Measurements from ENCODE around the gene TMEM8B.

TMEM8B gene

GRCh38 chr9:35908504-35909125 is 79.6 kb downstream of the TMEM8B start:
- DNase-seq (ENCODE audit: low spot score): no peak
- Histone ChIP-seq H3K4me1 (ENCODE audit: control insufficient read depth in 2 of 2, insufficient read depth in 1 of 2, low read depth in 1 of 2, low read length in 2 of 2) (peaks cover 23 to 50% of the 10 kb centered on the region in 2 donors), H4K8ac (ENCODE audit: low read depth, low read length) (no peak overlapping the region), H2BK15ac (ENCODE audit: low read length) (no peak overlapping the region), H3K27ac (replicated peaks; ENCODE audit: low read length) (peak overlapping the region; percentile 88), H3K23ac (ENCODE audit: low read depth, low read length, poor library complexity) (no peak overlapping the region), H3K79me1 (ENCODE audit: low read depth, low read length) (no peaks in the 10 kb centered on the region), H2BK5ac (ENCODE audit: low read length) (peak overlapping the region; percentile 62), H2AFZ (ENCODE audit: low read length) (peak overlapping the region; percentile 87), H3K36me3 (replicated peaks in 1 of 2; ENCODE audit: control insufficient read depth in 2 of 2, insufficient read depth in 2 of 2, low read length in 2 of 2) (no peaks in the 10 kb centered on the region), H3K18ac (ENCODE audit: low read length) (peak overlapping the region; percentile 54), H2BK12ac (ENCODE audit: low read length) (peak overlapping the region; percentile 47), H2BK120ac (ENCODE audit: low read depth, low read length) (peak overlapping the region; percentile 12), H3K14ac (ENCODE audit: low read length) (no peak overlapping the region), H4K91ac (ENCODE audit: low read depth, low read length, poor library complexity) (peak overlapping the region; percentile 82), H3K9me3 (replicated peaks in 1 of 2; ENCODE audit: control insufficient read depth in 2 of 2, insufficient read depth in 1 of 2, low read depth in 1 of 2, low read length in 2 of 2) (no peaks in the 10 kb centered on the region), H3K4ac (ENCODE audit: low read length) (no peak overlapping the region), H3K9ac (ENCODE audit: low read depth, low read length, poor library complexity) (no peak overlapping the region), H3K4me2 (ENCODE audit: insufficient read depth, low read length, poor library complexity, severe bottlenecking) (no peak overlapping the region), H3K27me3 (ENCODE audit: control insufficient read depth in 3 of 3, insufficient read depth in 3 of 3, low read depth in 1 of 3, low read length in 3 of 3) (peaks cover 0 to 2% (median 0%) of the 10 kb centered on the region in 3 experiments), H3K4me3 (ENCODE audit: low read length in 2 of 2) (no peak overlapping the region), H2AK5ac (ENCODE audit: low read depth, low read length) (peak overlapping the region; percentile 66)
- WGBS, 2 donors (ENCODE audit: extremely low coverage in 2 of 2, insufficient read length in 2 of 2, insufficient replicate concordance in 1 of 2): no CpG with 5 or more reads among the region's 9 CpGs

GRCh38 chr9:35909274-35909673 is 80.2 kb downstream of the TMEM8B start, which contains the start of gene SPAAR:
TSS of gene SPAAR (plus strand) at chr9:35909490. CDS start at chr9:35910464, 974 bp downstream.
- H4K8ac ChIP-seq (ENCODE audit: low read depth, low read length): no peak within 1 kb of the TSS
- H2AK5ac ChIP-seq (ENCODE audit: low read depth, low read length): peak within 1 kb of the TSS; percentile 66
- H2BK5ac ChIP-seq (ENCODE audit: low read length): peak within 1 kb of the TSS; percentile 87
- H3K4me2 ChIP-seq (ENCODE audit: insufficient read depth, low read length, poor library complexity, severe bottlenecking): no peak within 1 kb of the TSS
- H3K9me3 ChIP-seq (replicated peaks in 1 of 2; ENCODE audit: control insufficient read depth in 2 of 2, insufficient read depth in 1 of 2, low read depth in 1 of 2, low read length in 2 of 2): no peaks in the 10 kb centered on the region
- H3K9ac ChIP-seq (ENCODE audit: low read depth, low read length, poor library complexity): no peak within 1 kb of the TSS
- peak within 1 kb of the TSS; percentile 69 for H2BK120ac ChIP-seq (ENCODE audit: low read depth, low read length)
- H3K4me3 ChIP-seq (ENCODE audit: low read length in 2 of 2): peak within 1 kb of the TSS in 1 of 2 donors; percentile 17
- no CpG with 5 or more reads among the region's 11 CpGs for WGBS, 2 donors (ENCODE audit: extremely low coverage in 2 of 2, insufficient read length in 2 of 2, insufficient replicate concordance in 1 of 2)
- peaks cover 23 to 51% of the 10 kb centered on the region in 2 donors for H3K4me1 ChIP-seq (ENCODE audit: control insufficient read depth in 2 of 2, insufficient read depth in 1 of 2, low read depth in 1 of 2, low read length in 2 of 2)
- DNase-seq (ENCODE audit: low spot score): no peak
- peak within 1 kb of the TSS; percentile 8 for H3K23ac ChIP-seq (ENCODE audit: low read depth, low read length, poor library complexity)
- H3K4ac ChIP-seq (ENCODE audit: low read length): peak within 1 kb of the TSS; percentile 54
- H3K27me3 ChIP-seq (ENCODE audit: control insufficient read depth in 3 of 3, insufficient read depth in 3 of 3, low read depth in 1 of 3, low read length in 3 of 3): no peaks in the 10 kb centered on the region
- H2BK12ac ChIP-seq (ENCODE audit: low read length): peak within 1 kb of the TSS; percentile 98
- H2BK15ac ChIP-seq (ENCODE audit: low read length): peak within 1 kb of the TSS; percentile 95
- no peaks in the 10 kb centered on the region for H3K36me3 ChIP-seq (replicated peaks in 1 of 2; ENCODE audit: control insufficient read depth in 2 of 2, insufficient read depth in 2 of 2, low read length in 2 of 2)
- peak within 1 kb of the TSS; percentile 87 for H2AFZ ChIP-seq (ENCODE audit: low read length)
- peak within 1 kb of the TSS; percentile 97 for H4K91ac ChIP-seq (ENCODE audit: low read depth, low read length, poor library complexity)
- H3K18ac ChIP-seq (ENCODE audit: low read length): peak within 1 kb of the TSS; percentile 91
- H3K27ac ChIP-seq (replicated peaks; ENCODE audit: low read length): peak within 1 kb of the TSS; percentile 88
- H3K14ac ChIP-seq (ENCODE audit: low read length): peak within 1 kb of the TSS; percentile 64
- H3K79me1 ChIP-seq (ENCODE audit: low read depth, low read length): no peaks in the 10 kb centered on the region

DNA sequence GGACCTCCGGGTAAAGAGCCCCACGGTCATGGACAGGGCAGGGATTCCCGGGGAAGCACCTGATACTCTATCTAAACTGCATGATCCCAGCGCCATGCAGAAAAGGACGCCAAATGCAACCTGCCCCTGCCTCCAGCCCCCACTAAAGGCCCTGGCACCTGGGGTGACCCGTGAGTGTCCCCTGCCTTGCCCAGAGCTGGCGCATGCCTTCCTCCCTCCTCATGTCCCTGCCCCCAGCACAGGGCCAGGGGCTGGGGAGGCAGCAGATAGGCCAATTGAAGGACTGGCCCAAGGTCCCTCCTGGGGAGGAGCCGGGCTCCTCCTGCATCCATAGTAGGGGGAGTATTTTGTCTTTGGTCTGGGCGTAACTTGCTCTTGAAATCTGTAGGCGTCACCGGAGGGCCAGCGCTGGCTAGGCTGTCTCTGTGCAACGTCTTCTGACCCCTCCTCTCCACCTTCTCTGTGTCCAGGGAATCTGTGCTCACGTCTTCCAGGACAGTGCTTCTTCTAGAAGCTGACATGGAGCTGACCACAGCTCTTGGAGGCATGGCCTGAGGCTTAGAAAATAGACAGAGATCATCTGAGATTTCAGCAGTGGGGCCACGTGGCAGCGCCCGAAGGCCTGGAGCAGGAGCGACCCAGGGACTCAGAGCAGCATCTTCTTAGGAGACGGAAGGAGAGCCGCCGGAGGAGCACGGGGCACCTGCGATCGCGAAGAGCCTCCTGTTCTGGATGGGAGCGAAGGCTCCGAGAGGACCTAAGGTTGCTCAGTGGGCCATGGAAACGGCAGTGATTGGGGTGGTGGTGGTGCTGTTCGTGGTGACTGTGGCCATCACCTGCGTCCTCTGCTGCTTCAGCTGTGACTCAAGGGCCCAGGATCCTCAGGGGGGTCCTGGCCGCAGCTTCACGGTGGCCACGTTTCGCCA is 80.9 kb downstream of the TMEM8B start:
- no peak for DNase-seq (ENCODE audit: low spot score)
- H3K4me1 ChIP-seq (ENCODE audit: control insufficient read depth in 2 of 2, insufficient read depth in 1 of 2, low read depth in 1 of 2, low read length in 2 of 2): peaks cover 27 to 49% of the 10 kb centered on the region in 2 donors

More for the DNA sequence above, 80.9 kb downstream of the TMEM8B start:
- H3K79me1 ChIP-seq (ENCODE audit: low read depth, low read length): no peaks in the 10 kb centered on the region
- peak overlapping the region; percentile 78 for H3K18ac ChIP-seq (ENCODE audit: low read length)
- peak overlapping the region; percentile 66 for H2AK5ac ChIP-seq (ENCODE audit: low read depth, low read length)
- H3K4ac ChIP-seq (ENCODE audit: low read length): peak overlapping the region; percentile 41
- no peak overlapping the region for H3K9ac ChIP-seq (ENCODE audit: low read depth, low read length, poor library complexity)
- peak overlapping the region in 1 of 2 donors; percentile 17 for H3K4me3 ChIP-seq (ENCODE audit: low read length in 2 of 2)
- peak overlapping the region; percentile 97 for H4K91ac ChIP-seq (ENCODE audit: low read depth, low read length, poor library complexity)
- no CpG with 5 or more reads among the region's 34 CpGs for WGBS, 2 donors (ENCODE audit: extremely low coverage in 2 of 2, insufficient read length in 2 of 2, insufficient replicate concordance in 1 of 2)
- H3K27ac ChIP-seq (replicated peaks; ENCODE audit: low read length): no peak overlapping the region
- H3K27me3 ChIP-seq (ENCODE audit: control insufficient read depth in 3 of 3, insufficient read depth in 3 of 3, low read depth in 1 of 3, low read length in 3 of 3): no peaks in the 10 kb centered on the region
- no peaks in the 10 kb centered on the region for H3K36me3 ChIP-seq (replicated peaks in 1 of 2; ENCODE audit: control insufficient read depth in 2 of 2, insufficient read depth in 2 of 2, low read length in 2 of 2)
- H2BK12ac ChIP-seq (ENCODE audit: low read length): peak overlapping the region; percentile 98
- no peak overlapping the region for H3K4me2 ChIP-seq (ENCODE audit: insufficient read depth, low read length, poor library complexity, severe bottlenecking)
- H2AFZ ChIP-seq (ENCODE audit: low read length): peak overlapping the region; percentile 87
- H3K9me3 ChIP-seq (replicated peaks in 1 of 2; ENCODE audit: control insufficient read depth in 2 of 2, insufficient read depth in 1 of 2, low read depth in 1 of 2, low read length in 2 of 2): no peaks in the 10 kb centered on the region
- peak overlapping the region; percentile 69 for H2BK120ac ChIP-seq (ENCODE audit: low read depth, low read length)
- peak overlapping the region; percentile 8 for H3K23ac ChIP-seq (ENCODE audit: low read depth, low read length, poor library complexity)
- H3K14ac ChIP-seq (ENCODE audit: low read length): peak overlapping the region; percentile 64
- peak overlapping the region; percentile 87 for H2BK5ac ChIP-seq (ENCODE audit: low read length)
- peak overlapping the region; percentile 95 for H2BK15ac ChIP-seq (ENCODE audit: low read length)
- no peak overlapping the region for H4K8ac ChIP-seq (ENCODE audit: low read depth, low read length)
